CD4-positive, alpha-beta T cell (primary cell): ENCODE results near the gene GLRA2. TPM values are rescaled to one million over a fixed set of nuclear protein-coding genes. Genes with fewer than 3 reads are reported as not detected.
"Not testable (repeated sequence)": the region's sequence is repeated elsewhere in the genome, so short reads cannot be mapped to it uniquely, and the experiment has no call there.

Experiments used
- ATAC-seq: fragments of 200-7000 bp; cut with Tn5 transposase; one replicate; pipeline ENCODE4 v1.10.0; 2022; ENCODE audit warnings: mild to moderate bottlenecking; ENCODE audit not compliant: poor library complexity
- CTCF ChIA-PET: fragments of 350-600 bp; sonication (Branson Sonifier 250); formaldehyde crosslinking; loops from one replicate; lab custom pipeline; 2021; ENCODE audit warnings: antibody characterized with exemption, inconsistent platforms; lab: Charles Lee
- POLR2A ChIA-PET: fragments of 350-600 bp; sonication (Branson Sonifier 250); formaldehyde crosslinking; loops from one replicate; lab custom pipeline; 2021; ENCODE audit warnings: antibody characterized with exemption, inconsistent platforms; lab: Charles Lee
- DNase-seq, 14 experiments: peaks; one replicate each; pipeline ENCODE4 v3.0.0-alpha.2; 2013 to 2020; ENCODE audit warnings: mixed read lengths in 2 of 14
- H3K27ac ChIP-seq, 2 donors: one replicate each; pipeline versions ENCODE4 v1.5.1 to v1.7.0; 2013; ENCODE audit warnings: low read length in 2 of 2, low read depth in 1 of 2, mild to moderate bottlenecking in 1 of 2
- H3K27me3 ChIP-seq, 2 experiments: 1 replicate in 1 of 2; 2 replicates in 1 of 2; pipeline versions ENCODE4 v1.6.1 to v1.7.0; 2013; ENCODE audit warnings: low read length in 2 of 2, control low read depth in 1 of 2, mild to moderate bottlenecking in 1 of 2, moderate library complexity in 1 of 2; ENCODE audit not compliant: insufficient read depth in 2 of 2, control insufficient read depth in 1 of 2
- H3K36me3 ChIP-seq: one replicate; pipeline ENCODE4 v1.6.1; 2013; ENCODE audit warnings: low read length, control low read depth; ENCODE audit not compliant: insufficient read depth
- H3K4me1 ChIP-seq: one replicate; pipeline ENCODE4 v1.6.1; 2013; ENCODE audit warnings: low read length, control low read depth; ENCODE audit not compliant: insufficient read depth
- H3K4me3 ChIP-seq: one replicate; pipeline ENCODE4 v1.5.1; 2013; ENCODE audit warnings: mild to moderate bottlenecking, low read length, moderate library complexity
- H3K9me3 ChIP-seq, 2 experiments: 1 replicate in 1 of 2; 2 replicates in 1 of 2; pipeline versions ENCODE4 v1.6.1 to v1.7.0; 2013; ENCODE audit warnings: low read length in 2 of 2, mild to moderate bottlenecking in 2 of 2, control low read depth in 1 of 2, moderate library complexity in 1 of 2; ENCODE audit not compliant: control insufficient read depth in 1 of 2, insufficient read depth in 1 of 2
- H3K27ac Mint-ChIP-seq: one replicate; pipeline ENCODE4 v1.8.0; 2020; ENCODE audit warnings: mixed read lengths
- H3K27me3 Mint-ChIP-seq: one replicate; pipeline ENCODE4 v1.8.0; 2021; ENCODE audit warnings: mixed read lengths
- H3K36me3 Mint-ChIP-seq: one replicate; pipeline ENCODE4 v1.8.0; 2021; ENCODE audit warnings: low read depth, mixed read lengths
- H3K4me1 Mint-ChIP-seq: one replicate; pipeline ENCODE4 v1.8.0; 2021; ENCODE audit warnings: low read depth, mixed read lengths
- H3K4me3 Mint-ChIP-seq: one replicate; pipeline ENCODE4 v1.8.0; 2020; ENCODE audit warnings: mild to moderate bottlenecking, mixed read lengths
- H3K9me3 Mint-ChIP-seq: one replicate; pipeline ENCODE4 v1.8.0; 2020; ENCODE audit warnings: mixed read lengths
- CTCF ChIP-seq: fragments of 200-600 bp; IDR thresholded peaks from one replicate; pipeline ENCODE4 v1.8.0; 2022; ENCODE audit warnings: antibody characterized with exemption, mild to moderate bottlenecking
- intact Hi-C, 2 experiments: fragments of 100-400 bp; cut with DNase I in 1 of 2; cut with micrococcal nuclease in 1 of 2; formaldehyde crosslinking; loops; one replicate each; pipeline versions ENCODE4 v1.15.1 to v1.9.0; 2023 to 2025; cut with DNase I, micrococcal nuclease
- total RNA-seq, 174 experiments: library from RNA in 2 of 174; stranded (reverse) in 2 of 174; gene quantifications; one replicate each; pipeline ENCODE4 v1.2.3 and lab custom pipeline; 2021 to 2026

GLRA2 gene
- total RNA-seq, 2 experiments from 2014 or later = not detected

DNA sequence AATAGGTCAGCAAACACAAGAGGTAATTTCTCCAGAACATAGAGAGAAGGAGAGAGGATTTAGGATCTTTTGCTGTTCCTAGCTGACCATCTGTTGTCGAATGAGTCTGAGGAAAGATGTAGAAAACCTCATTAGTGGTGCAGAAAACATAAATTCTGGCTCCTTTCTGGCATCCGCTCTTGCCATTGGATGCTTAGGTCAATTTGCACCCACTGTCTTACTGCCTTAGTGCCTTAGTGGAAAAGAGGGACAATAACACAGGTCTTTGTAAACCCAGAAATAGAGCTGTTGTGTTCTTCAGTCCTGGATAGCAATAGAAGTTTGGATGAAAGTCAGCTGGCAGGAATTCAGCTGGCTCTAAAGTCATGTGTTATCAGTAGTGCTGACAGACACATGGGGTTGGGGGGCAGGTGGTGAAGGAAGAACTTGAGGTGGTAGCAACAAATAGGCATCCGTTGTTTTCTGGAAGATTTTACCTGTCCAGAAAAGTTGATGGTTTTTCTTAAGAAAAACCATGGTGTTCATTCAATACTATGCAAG, 78.2 kb downstream of the GLRA2 start:
- H3K27me3 Mint-ChIP-seq = no peaks in the 10 kb centered on the region
- no peak for TF ChIP-seq CTCF
- ATAC-seq = no peak
- no peaks in the 10 kb centered on the region for H3K4me1 Mint-ChIP-seq
- intact Hi-C loops = no loop called here
- POLR2A ChIA-PET = no interaction called here
- H3K4me3 Mint-ChIP-seq = no peak overlapping the region
- Histone ChIP-seq H3K36me3 (no peaks in the 10 kb centered on the region), H3K27ac (no peak overlapping the region), H3K27me3 (no peaks in the 10 kb centered on the region), H3K4me1 (no peaks in the 10 kb centered on the region), H3K9me3 (no peaks in the 10 kb centered on the region), H3K4me3 (no peak overlapping the region)
- no peak for DNase-seq
- CTCF ChIA-PET = no interaction called here
- H3K27ac Mint-ChIP-seq = no peak overlapping the region
- no peaks in the 10 kb centered on the region for H3K36me3 Mint-ChIP-seq
- H3K9me3 Mint-ChIP-seq = no peaks in the 10 kb centered on the region

DNA sequence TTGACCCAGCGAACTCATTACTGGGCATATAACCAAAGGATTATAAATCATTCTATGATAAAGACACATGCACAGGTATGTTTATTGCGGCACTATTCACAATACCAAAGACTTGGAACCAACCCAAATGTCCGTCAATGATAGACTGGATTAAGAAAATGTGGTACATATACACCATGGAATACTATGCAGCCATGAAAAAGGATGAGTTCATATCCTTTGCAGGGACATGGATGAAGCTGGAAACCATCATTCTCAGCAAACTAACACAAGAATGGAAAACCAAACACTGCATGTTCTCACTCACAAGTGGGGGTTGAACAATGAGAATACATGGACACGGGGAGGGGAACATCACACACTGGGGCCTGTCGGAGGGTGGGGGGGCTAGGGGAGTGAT, 83.1 kb downstream of the GLRA2 start:
- H3K4me3 Mint-ChIP-seq, H3K4me3 ChIP-seq, intact Hi-C loops, H3K9me3 Mint-ChIP-seq, H3K27ac ChIP-seq, H3K36me3 ChIP-seq, H3K4me1 ChIP-seq, H3K27ac Mint-ChIP-seq, POLR2A ChIA-PET, CTCF ChIA-PET, ATAC-seq, H3K27me3 Mint-ChIP-seq, H3K4me1 Mint-ChIP-seq, H3K36me3 Mint-ChIP-seq, DNase-seq, H3K27me3 ChIP-seq, H3K9me3 ChIP-seq: not testable (repeated sequence)

- ChIA-PET CTCF (no interaction called here), POLR2A (no interaction called here)
- intact Hi-C loops = no loop called here
- DNase-seq (no peak), ATAC-seq (no peak)
- H3K9me3 Mint-ChIP-seq = no peaks in the 10 kb centered on the region
- H3K27me3 Mint-ChIP-seq = peaks cover 3% of the 10 kb centered on the region
- no peaks in the 10 kb centered on the region for H3K36me3 Mint-ChIP-seq
- no peak for TF ChIP-seq CTCF
- H3K4me3 Mint-ChIP-seq = no peak overlapping the region
- Histone ChIP-seq H3K9me3 (no peaks in the 10 kb centered on the region), H3K27me3 (no peaks in the 10 kb centered on the region), H3K4me1 (no peaks in the 10 kb centered on the region), H3K4me3 (no peak overlapping the region), H3K27ac (no peak overlapping the region), H3K36me3 (no peaks in the 10 kb centered on the region)
- H3K4me1 Mint-ChIP-seq = no peaks in the 10 kb centered on the region
- H3K27ac Mint-ChIP-seq = no peak overlapping the region
Measured at GRCh38 chrX:14616301-14616700, 87.0 kb downstream of the GLRA2 start.

DNA sequence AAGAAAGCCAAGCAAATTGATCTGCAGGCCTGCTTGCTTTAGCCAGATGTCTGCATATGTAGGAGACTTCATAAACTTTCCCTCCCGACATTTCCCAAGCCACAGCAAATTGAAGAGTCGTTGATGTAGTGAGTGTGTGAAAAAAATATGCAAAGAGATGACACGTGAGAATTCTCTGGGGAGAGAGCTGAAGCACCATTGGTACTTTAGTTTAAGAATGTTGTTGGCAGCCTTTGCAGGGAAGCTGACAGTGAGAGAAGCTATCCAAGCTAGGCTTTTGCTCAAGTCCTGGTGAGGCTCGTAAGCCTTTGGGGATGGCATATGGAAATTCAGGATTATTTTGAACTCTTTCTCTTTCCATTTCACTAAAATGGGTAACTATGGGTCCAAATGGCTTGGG, 87.5 kb downstream of the GLRA2 start:
- no peak for TF ChIP-seq CTCF
- Histone ChIP-seq H3K4me3 (no peak overlapping the region), H3K27me3 (no peaks in the 10 kb centered on the region), H3K36me3 (no peaks in the 10 kb centered on the region), H3K27ac (no peak overlapping the region), H3K4me1 (no peaks in the 10 kb centered on the region), H3K9me3 (no peaks in the 10 kb centered on the region)
- no peak for ATAC-seq
- DNase-seq = no peak
- Mint-ChIP-seq H3K9me3 (no peaks in the 10 kb centered on the region), H3K4me3 (no peak overlapping the region), H3K27me3 (peaks cover 3% of the 10 kb centered on the region), H3K36me3 (no peaks in the 10 kb centered on the region), H3K27ac (no peak overlapping the region), H3K4me1 (no peaks in the 10 kb centered on the region)
- CTCF ChIA-PET = no interaction called here
- POLR2A ChIA-PET = no interaction called here
- intact Hi-C loops = no loop called here
